ENCODE data around the gene U2SURP.

GRCh38 chr3:142972092-142972753, 29.1 kb upstream of the U2SURP start:
- TF ChIP-seq, protein P1, sequence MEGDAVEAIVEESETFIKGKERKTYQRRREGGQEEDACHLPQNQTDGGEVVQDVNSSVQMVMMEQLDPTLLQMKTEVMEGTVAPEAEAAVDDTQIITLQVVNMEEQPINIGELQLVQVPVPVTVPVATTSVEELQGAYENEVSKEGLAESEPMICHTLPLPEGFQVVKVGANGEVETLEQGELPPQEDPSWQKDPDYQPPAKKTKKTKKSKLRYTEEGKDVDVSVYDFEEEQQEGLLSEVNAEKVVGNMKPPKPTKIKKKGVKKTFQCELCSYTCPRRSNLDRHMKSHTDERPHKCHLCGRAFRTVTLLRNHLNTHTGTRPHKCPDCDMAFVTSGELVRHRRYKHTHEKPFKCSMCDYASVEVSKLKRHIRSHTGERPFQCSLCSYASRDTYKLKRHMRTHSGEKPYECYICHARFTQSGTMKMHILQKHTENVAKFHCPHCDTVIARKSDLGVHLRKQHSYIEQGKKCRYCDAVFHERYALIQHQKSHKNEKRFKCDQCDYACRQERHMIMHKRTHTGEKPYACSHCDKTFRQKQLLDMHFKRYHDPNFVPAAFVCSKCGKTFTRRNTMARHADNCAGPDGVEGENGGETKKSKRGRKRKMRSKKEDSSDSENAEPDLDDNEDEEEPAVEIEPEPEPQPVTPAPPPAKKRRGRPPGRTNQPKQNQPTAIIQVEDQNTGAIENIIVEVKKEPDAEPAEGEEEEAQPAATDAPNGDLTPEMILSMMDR (IDR thresholded peaks at IDR 0.05; ENCODE audit: low read length): no peak
- no peak for TF ChIP-seq EZH2 (optimal IDR thresholded peaks at IDR 0.05; ENCODE audit: low read depth, low read length)
- no peak for TF ChIP-seq EZH2phosphoT487 (IDR thresholded peaks at IDR 0.05; ENCODE audit: low read length)

Measured in MM.1S (cell line).